PFSK-1 (cell line): ENCODE measurements around the gene STARD3.

ENCODE experiments used
- FOXP2 ChIP-seq: optimal IDR thresholded peaks from 2 replicates; pipeline ENCODE3; 2011; ENCODE audit warnings: borderline replicate concordance, control low read depth, inconsistent platforms; ENCODE audit not compliant: insufficient read depth; ENCODE audit errors: extremely low read length, extremely low read depth
- POLR2AphosphoS5 ChIP-seq: IDR thresholded peaks from 2 replicates; pipeline ENCODE4 v1.6.1; 2012; ENCODE audit warnings: low read depth, mild to moderate bottlenecking, control low read depth, low read length, moderate library complexity
- SIN3A ChIP-seq: IDR thresholded peaks from 2 replicates; pipeline ENCODE4 v1.6.1; 2012; ENCODE audit warnings: mild to moderate bottlenecking, low read length, moderate library complexity, borderline replicate concordance; ENCODE audit not compliant: insufficient read depth
- TAF1 ChIP-seq: IDR thresholded peaks from 2 replicates; pipeline ENCODE4 v1.6.1; 2012; ENCODE audit warnings: low read length, control low read depth, borderline replicate concordance; ENCODE audit not compliant: insufficient read depth
- TF ChIP-seq, protein P1 (sequence below), 2 experiments: IDR thresholded peaks; 2 replicates each; pipeline versions ENCODE4 v1.6.1 to v1.8.0; 2011 to 2012; ENCODE audit warnings: low read depth in 2 of 2, low read length in 2 of 2, control low read depth in 1 of 2, inconsistent platforms in 1 of 2, mild to moderate bottlenecking in 1 of 2, moderate library complexity in 1 of 2; ENCODE audit not compliant: insufficient read depth in 1 of 2

STARD3 gene

DNA sequence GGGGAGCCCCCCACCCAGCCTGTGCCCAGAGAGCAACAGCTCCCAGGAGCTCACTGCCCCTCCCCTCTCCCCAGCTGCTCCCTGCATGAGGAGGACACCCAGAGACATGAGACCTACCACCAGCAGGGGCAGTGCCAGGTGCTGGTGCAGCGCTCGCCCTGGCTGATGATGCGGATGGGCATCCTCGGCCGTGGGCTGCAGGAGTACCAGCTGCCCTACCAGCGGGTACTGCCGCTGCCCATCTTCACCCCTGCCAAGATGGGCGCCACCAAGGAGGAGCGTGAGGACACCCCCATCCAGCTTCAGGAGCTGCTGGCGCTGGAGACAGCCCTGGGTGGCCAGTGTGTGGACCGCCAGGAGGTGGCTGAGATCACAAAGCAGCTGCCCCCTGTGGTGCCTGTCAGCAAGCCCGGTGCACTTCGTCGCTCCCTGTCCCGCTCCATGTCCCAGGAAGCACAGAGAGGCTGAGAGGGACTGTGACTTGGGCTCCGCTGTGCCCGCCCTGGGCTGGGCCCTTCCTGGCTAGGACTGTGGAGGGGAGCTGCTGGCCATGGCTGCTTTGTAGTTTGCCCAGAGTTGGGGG is 28.8 kb downstream of the STARD3 start:
- no peak for TF ChIP-seq SIN3A
- no peak for TF ChIP-seq FOXP2
- TF ChIP-seq POLR2AphosphoS5: no peak
- TF ChIP-seq TAF1: no peak
- TF ChIP-seq, protein P1, sequence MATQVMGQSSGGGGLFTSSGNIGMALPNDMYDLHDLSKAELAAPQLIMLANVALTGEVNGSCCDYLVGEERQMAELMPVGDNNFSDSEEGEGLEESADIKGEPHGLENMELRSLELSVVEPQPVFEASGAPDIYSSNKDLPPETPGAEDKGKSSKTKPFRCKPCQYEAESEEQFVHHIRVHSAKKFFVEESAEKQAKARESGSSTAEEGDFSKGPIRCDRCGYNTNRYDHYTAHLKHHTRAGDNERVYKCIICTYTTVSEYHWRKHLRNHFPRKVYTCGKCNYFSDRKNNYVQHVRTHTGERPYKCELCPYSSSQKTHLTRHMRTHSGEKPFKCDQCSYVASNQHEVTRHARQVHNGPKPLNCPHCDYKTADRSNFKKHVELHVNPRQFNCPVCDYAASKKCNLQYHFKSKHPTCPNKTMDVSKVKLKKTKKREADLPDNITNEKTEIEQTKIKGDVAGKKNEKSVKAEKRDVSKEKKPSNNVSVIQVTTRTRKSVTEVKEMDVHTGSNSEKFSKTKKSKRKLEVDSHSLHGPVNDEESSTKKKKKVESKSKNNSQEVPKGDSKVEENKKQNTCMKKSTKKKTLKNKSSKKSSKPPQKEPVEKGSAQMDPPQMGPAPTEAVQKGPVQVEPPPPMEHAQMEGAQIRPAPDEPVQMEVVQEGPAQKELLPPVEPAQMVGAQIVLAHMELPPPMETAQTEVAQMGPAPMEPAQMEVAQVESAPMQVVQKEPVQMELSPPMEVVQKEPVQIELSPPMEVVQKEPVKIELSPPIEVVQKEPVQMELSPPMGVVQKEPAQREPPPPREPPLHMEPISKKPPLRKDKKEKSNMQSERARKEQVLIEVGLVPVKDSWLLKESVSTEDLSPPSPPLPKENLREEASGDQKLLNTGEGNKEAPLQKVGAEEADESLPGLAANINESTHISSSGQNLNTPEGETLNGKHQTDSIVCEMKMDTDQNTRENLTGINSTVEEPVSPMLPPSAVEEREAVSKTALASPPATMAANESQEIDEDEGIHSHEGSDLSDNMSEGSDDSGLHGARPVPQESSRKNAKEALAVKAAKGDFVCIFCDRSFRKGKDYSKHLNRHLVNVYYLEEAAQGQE (IDR thresholded peaks at IDR 0.05; ENCODE audit: insufficient read depth in 1 of 2, low read depth in 2 of 2, low read length in 2 of 2): no peak

DNA sequence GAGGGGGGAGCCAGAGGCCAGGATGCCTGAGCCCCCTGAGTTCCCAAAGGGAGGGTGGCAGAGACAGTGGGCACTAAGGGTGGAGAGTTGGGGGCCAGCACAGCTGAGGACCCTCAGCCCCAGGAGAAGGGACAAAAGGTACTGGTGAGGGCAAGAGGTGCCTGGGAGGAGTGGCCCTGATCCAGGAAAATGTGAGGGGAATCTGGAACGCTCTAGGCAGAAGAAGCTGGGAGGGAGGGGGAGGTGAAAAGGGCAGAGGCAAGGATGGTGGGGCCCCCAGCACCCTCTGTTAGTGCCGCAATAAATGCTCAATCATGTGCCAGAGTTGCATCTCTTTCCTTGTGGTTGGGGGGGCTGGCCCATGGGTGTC is 29.3 kb downstream of the STARD3 start:
- TF ChIP-seq FOXP2: no peak
- no peak for TF ChIP-seq POLR2AphosphoS5
- TF ChIP-seq TAF1: no peak
- TF ChIP-seq, protein P1 (IDR thresholded peaks at IDR 0.05; ENCODE audit: insufficient read depth in 1 of 2, low read depth in 2 of 2, low read length in 2 of 2): no peak
- no peak for TF ChIP-seq SIN3A

DNA sequence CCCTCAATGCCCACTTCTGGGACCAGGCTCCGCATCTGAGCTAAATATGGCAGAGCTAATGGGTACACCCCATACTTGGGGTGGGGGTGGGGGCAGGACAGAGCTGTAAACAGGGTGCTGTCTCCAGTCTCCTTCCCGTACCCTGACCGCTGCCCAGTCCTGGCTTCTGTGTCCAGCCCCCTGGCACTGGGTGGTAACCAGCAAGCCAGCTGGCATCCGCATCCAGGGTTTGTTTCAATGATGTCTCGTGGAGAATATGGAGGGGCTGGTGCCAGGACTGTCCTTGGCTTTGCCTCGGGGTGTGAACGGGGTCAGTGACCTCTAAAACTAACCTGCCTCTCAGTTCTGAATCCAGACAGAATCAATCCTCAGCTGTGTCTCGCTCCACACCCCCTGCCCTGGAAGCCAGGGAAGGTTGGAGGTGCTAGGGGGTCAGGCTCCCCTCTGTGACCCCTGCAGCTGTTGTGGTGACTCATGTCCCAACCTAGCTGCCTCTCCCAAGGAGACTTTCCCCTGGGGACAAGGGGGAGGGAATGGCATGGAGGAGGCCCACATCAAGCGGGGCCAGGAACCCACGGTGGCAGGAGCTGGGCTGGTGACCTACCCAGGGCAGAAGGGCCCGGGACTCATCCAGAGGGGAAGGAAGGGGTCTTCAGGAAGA is 29.8 kb downstream of the STARD3 start:
- TF ChIP-seq FOXP2 (no peak), POLR2AphosphoS5 (no peak), SIN3A (no peak), TAF1 (no peak)
- TF ChIP-seq, protein P1 (IDR thresholded peaks at IDR 0.05; ENCODE audit: insufficient read depth in 1 of 2, low read depth in 2 of 2, low read length in 2 of 2): no peak

DNA sequence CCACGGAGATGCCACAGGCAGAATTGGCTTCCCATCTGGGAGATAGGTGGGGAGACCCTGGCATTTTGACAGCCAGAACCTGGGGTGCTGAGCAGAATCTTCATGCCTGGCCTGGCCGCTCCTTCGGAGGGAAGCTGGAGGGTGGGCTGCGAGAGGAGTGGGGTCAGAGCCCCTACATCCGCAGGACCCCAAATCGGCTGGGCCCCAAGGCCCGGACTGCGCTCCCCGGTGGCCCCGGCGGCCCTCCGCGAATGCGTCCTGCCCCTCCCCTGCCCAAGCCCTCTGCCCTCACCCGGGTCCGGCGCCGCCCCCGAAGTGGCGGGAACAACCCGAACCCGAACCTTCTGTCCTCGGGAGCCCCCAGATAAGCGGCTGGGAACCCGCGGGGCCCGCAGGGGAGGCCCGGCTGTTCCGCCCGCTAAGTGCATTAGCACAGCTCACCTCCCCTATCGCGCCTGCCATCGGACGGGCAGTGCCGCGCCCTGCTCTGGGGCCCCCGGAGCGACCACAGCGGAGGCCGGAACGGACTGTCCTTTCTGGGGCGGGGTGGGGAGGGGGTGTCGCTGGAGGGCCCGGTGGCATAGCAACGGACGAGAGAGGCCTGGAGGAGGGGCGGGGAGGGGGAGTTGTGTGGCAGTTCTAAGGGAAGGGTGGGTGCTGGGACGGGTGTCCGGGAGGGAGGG is 30.5 kb downstream of the STARD3 start:
- TF ChIP-seq POLR2AphosphoS5 (no peak), FOXP2 (no peak), TAF1 (no peak), SIN3A (no peak)
- TF ChIP-seq, protein P1 (IDR thresholded peaks at IDR 0.05; ENCODE audit: insufficient read depth in 1 of 2, low read depth in 2 of 2, low read length in 2 of 2): no peak
